DOHH2 (cell line): ENCODE measurements around the gene CCNG2.

ENCODE experiments used
- H3F3A ChIP-seq: fragments of 200-600 bp; sonication (generic), shearing (Covaris generic); 2 replicates; pipeline ENCODE4 v1.6.0; 2016; ENCODE audit warnings: antibody characterized with exemption, mild to moderate bottlenecking; ENCODE audit not compliant: control insufficient read depth, insufficient read depth
- H3K27ac ChIP-seq: fragments of 200-600 bp; sonication (generic); 2 replicates; pipeline ENCODE4 v1.5.1; 2014; ENCODE audit warnings: low read depth, mild to moderate bottlenecking, low read length, moderate library complexity
- H3K27me3 ChIP-seq: fragments of 200-600 bp; sonication (generic); 2 replicates; pipeline ENCODE4 v1.6.1; 2014; ENCODE audit warnings: mild to moderate bottlenecking, low read length, mixed read lengths; ENCODE audit not compliant: control insufficient read depth
- H3K36me3 ChIP-seq: fragments of 200-600 bp; sonication (generic); 2 replicates; pipeline ENCODE4 v1.6.1; 2014; ENCODE audit warnings: mild to moderate bottlenecking, low read length, moderate library complexity, mixed read lengths; ENCODE audit not compliant: control insufficient read depth
- H3K4me1 ChIP-seq: fragments of 200-600 bp; sonication (generic); 2 replicates; pipeline ENCODE4 v1.6.1; 2014; ENCODE audit warnings: mild to moderate bottlenecking, low read length, mixed read lengths; ENCODE audit not compliant: control insufficient read depth
- H3K4me2 ChIP-seq: fragments of 200-600 bp; sonication (generic); 2 replicates; pipeline ENCODE4 v1.6.0; 2014; ENCODE audit warnings: mild to moderate bottlenecking, low read length, moderate library complexity
- H3K4me3 ChIP-seq: fragments of 200-600 bp; sonication (generic); 2 replicates; pipeline ENCODE4 v1.5.1; 2014; ENCODE audit warnings: mild to moderate bottlenecking, low read length, mixed read lengths
- H3K79me2 ChIP-seq: fragments of 200-600 bp; sonication (generic); 2 replicates; pipeline ENCODE4 v1.6.1; 2014; ENCODE audit warnings: mild to moderate bottlenecking, low read length, mixed read lengths; ENCODE audit not compliant: control insufficient read depth
- H3K9me2 ChIP-seq: fragments of 200-600 bp; sonication (generic); replicated peaks from 2 replicates; pipeline ENCODE4 v1.6.1; 2014; ENCODE audit warnings: mild to moderate bottlenecking, low read length, mixed read lengths; ENCODE audit not compliant: control insufficient read depth
- H3K9me3 ChIP-seq: fragments of 200-600 bp; sonication (generic); 2 replicates; pipeline ENCODE4 v1.6.1; 2014; ENCODE audit warnings: antibody characterized with exemption, low read length, mixed read lengths; ENCODE audit not compliant: control insufficient read depth, insufficient read depth
- H4K20me1 ChIP-seq: fragments of 200-600 bp; sonication (generic); 2 replicates; pipeline ENCODE4 v1.6.0; 2014; ENCODE audit warnings: low read depth, mild to moderate bottlenecking, antibody characterized with exemption, low read length, moderate library complexity; ENCODE audit not compliant: control insufficient read depth, insufficient read depth
- CTCF ChIP-seq: fragments of 200-600 bp; sonication (generic); IDR thresholded peaks from one replicate; pipeline ENCODE4 v1.5.1; 2014; ENCODE audit warnings: antibody characterized with exemption, mild to moderate bottlenecking, low read depth, low read length; ENCODE audit not compliant: poor library complexity, severe bottlenecking
- EZH2phosphoT487 ChIP-seq: fragments of 200-600 bp; sonication (generic); IDR thresholded peaks from 2 replicates; pipeline ENCODE4 v1.6.1; 2017; ENCODE audit warnings: borderline replicate concordance, mild to moderate bottlenecking, antibody characterized with exemption, low read length, moderate library complexity, mixed read lengths

CCNG2 gene

GRCh38 chr4:77209936-77210335, 52.9 kb downstream of the CCNG2 start:
- no peaks in the 10 kb centered on the region for H3K79me2 ChIP-seq
- no peaks in the 10 kb centered on the region for H3K9me3 ChIP-seq
- no peak overlapping the region for H3K4me2 ChIP-seq
- H3K9me2 ChIP-seq, result no peaks in the 10 kb centered on the region
- no peak overlapping the region for H3K27ac ChIP-seq
- no peak overlapping the region for H3K4me3 ChIP-seq
- H4K20me1 ChIP-seq, result no peaks in the 10 kb centered on the region
- no peaks in the 10 kb centered on the region for H3K4me1 ChIP-seq
- H3K36me3 ChIP-seq, result no peaks in the 10 kb centered on the region
- TF ChIP-seq EZH2phosphoT487 (no peak), CTCF (no peak)
- H3F3A ChIP-seq, result no peaks in the 10 kb centered on the region
- H3K27me3 ChIP-seq, result peaks cover 3% of the 10 kb centered on the region; the same call in 1 of the 2 replicates

- no peak for TF ChIP-seq CTCF
- TF ChIP-seq EZH2phosphoT487, result no peak
- Histone ChIP-seq H3K4me1 (no peaks in the 10 kb centered on the region), H4K20me1 (no peaks in the 10 kb centered on the region), H3K9me3 (no peaks in the 10 kb centered on the region), H3K79me2 (no peaks in the 10 kb centered on the region), H3K27ac (no peak overlapping the region), H3K9me2 (no peaks in the 10 kb centered on the region), H3K27me3 (peaks cover under 1% of the 10 kb centered on the region; the same call in 1 of the 2 replicates), H3K36me3 (no peaks in the 10 kb centered on the region), H3K4me3 (no peak overlapping the region), H3F3A (no peaks in the 10 kb centered on the region), H3K4me2 (no peak overlapping the region)
These were observed 58.1 kb downstream of the CCNG2 start for GRCh38 chr4:77215107-77215506.

GRCh38 chr4:77217526-77217925, 60.5 kb downstream of the CCNG2 start:
- no peaks in the 10 kb centered on the region for H3K36me3 ChIP-seq
- no peaks in the 10 kb centered on the region for H3K79me2 ChIP-seq
- no peak overlapping the region for H3K4me3 ChIP-seq
- H3K27ac ChIP-seq, result no peak overlapping the region
- no peaks in the 10 kb centered on the region for H4K20me1 ChIP-seq
- no peaks in the 10 kb centered on the region for H3K9me2 ChIP-seq
- H3K9me3 ChIP-seq, result no peaks in the 10 kb centered on the region
- TF ChIP-seq EZH2phosphoT487 (no peak), CTCF (no peak)
- H3K27me3 ChIP-seq, result peaks cover under 1% of the 10 kb centered on the region; the same call in 1 of the 2 replicates
- H3F3A ChIP-seq, result no peaks in the 10 kb centered on the region
- no peaks in the 10 kb centered on the region for H3K4me1 ChIP-seq
- H3K4me2 ChIP-seq, result no peak overlapping the region
